Stomach (tissue), 4 donors: ENCODE results near the gene HNF4A.

Experiments used
- CTCF ChIP-seq, 7 experiments: fragments of 450-650 bp in 4 of 7; fragments of 200-600 bp in 3 of 7; sonication (generic) in 3 of 7; IDR thresholded peaks; one replicate each; pipeline ENCODE4 v1.5.1; 2016 to 2019; ENCODE audit warnings: antibody characterized with exemption in 7 of 7, control low read depth in 2 of 7, mild to moderate bottlenecking in 1 of 7
- POLR2A ChIP-seq, 4 donors: fragments of 450-650 bp; IDR thresholded peaks; one replicate each; pipeline ENCODE4 v1.6.1; 2016; ENCODE audit warnings: antibody characterized with exemption in 4 of 4, control low read depth in 2 of 4, mild to moderate bottlenecking in 1 of 4, moderate library complexity in 1 of 4

DNA sequence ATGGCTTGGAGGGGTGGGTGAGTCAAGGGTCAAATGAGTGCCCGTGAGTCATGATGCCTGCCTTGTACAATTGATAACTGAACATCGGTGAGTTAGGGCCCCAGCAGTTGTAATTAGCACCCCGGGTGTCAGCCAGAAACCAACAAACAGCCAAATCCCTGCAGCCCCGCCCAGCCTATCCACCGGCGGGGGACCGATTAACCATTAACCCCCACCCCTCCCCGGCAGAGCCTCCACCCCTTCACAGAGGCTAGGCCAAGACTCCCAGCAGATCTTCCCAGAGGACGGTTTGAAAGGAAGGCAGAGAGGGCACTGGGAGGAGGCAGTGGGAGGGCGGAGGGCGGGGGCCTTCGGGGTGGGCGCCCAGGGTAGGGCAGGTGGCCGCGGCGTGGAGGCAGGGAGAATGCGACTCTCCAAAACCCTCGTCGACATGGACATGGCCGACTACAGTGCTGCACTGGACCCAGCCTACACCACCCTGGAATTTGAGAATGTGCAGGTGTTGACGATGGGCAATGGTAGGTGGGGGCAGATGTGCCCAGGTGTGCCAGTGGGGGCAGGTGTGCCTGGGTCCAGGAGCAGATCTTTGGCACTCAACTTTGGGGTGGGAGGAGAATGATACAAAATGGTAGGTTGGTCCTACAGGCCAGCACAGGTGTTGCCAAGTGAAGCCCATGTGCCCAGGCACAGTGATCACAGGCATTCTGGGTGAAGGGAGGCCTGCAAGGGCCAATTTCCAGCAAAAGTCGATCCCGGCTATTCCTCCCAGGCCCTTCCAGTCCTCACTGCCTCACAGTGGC lies 45.7 kb downstream of the HNF4A start:
- TF ChIP-seq CTCF (IDR thresholded peaks at IDR 0.05): no peak
- TF ChIP-seq POLR2A (IDR thresholded peaks at IDR 0.05): no peak
